ENCODE measurements around the gene UBE3D. TPM values are rescaled to one million over a fixed set of nuclear protein-coding genes. Genes with fewer than 3 reads are reported as not detected.

Gene UBE3D
- total and polyA plus RNA-seq, 2 of the 8 experiments (the other 6 are each of a cell fraction or from before 2014, with no cell fraction given) = 5.7 to 16.3 TPM

GRCh38 chr6:83047065-83047754 lies 18.4 kb downstream of the UBE3D start:
- ChIA-PET POLR2A (ENCODE audit: partially characterized antibody) (interaction anchor here (1.2 kb wide), 1 partner anchor 8 kb away, joined by 4 read pairs; no protein-coding TSS in a partner anchor), CTCF (ENCODE audit: partially characterized antibody) (interaction anchor here (1.2 to 1.9 kb wide), 4 partner anchors 10 to 778 kb away, joined by 3 to 6 read pairs (median 4); partner anchors contain the start of gene UBE3D)
- H3K9ac ChIP-seq (replicated peaks in 1 of 4; ENCODE audit: extremely low read depth in 1 of 4, low read depth in 3 of 4, low read length in 3 of 4) = no peak overlapping the region
- peaks cover 0 to 10% of the 10 kb centered on the region in 2 experiments; a peak in 2 of 4 replicates for H3K79me2 ChIP-seq (ENCODE audit: control insufficient read depth in 1 of 2, insufficient read depth in 2 of 2, low read length in 2 of 2)
- H3K23me2 ChIP-seq (ENCODE audit: low read depth, low read length) = no peaks in the 10 kb centered on the region
- H3K4me2 ChIP-seq (ENCODE audit: insufficient read depth in 1 of 2, low read depth in 2 of 2, low read length in 2 of 2) = no peak overlapping the region; a peak in 1 of 4 replicates
- H4K8ac ChIP-seq (ENCODE audit: extremely low read depth, insufficient read depth, low read length) = no peak overlapping the region
- peaks cover 0 to 3% of the 10 kb centered on the region in 2 experiments for H4K20me1 ChIP-seq (replicated peaks in 1 of 2; ENCODE audit: control insufficient read depth in 1 of 2, insufficient read depth in 2 of 2, low read length in 2 of 2)
- no peak overlapping the region for H4K5ac ChIP-seq (ENCODE audit: insufficient read length, low read depth, low read length)
- H3K4me1 ChIP-seq (replicated peaks in 1 of 4; ENCODE audit: control insufficient read depth in 3 of 4, insufficient read depth in 4 of 4, low read length in 3 of 4) = peaks cover 0 to 6% (median 1%) of the 10 kb centered on the region in 4 experiments; a peak in 3 of 7 replicates
- no peak overlapping the region for H2AK5ac ChIP-seq (ENCODE audit: low read depth, low read length)
- no peak overlapping the region for H3K18ac ChIP-seq (ENCODE audit: extremely low read depth, low read length)
- FAIRE-seq (peak; percentile 57), DNase-seq (ENCODE audit: low read depth in 1 of 2, low spot score in 2 of 2) (peak in 1 of 2 experiments; percentile 50)
- no peak overlapping the region for H2BK12ac ChIP-seq (ENCODE audit: low read depth, low read length)
- peaks cover 0 to 2% (median 1%) of the 10 kb centered on the region in 4 experiments; a peak in 2 of 8 replicates for H3K36me3 ChIP-seq (ENCODE audit: control insufficient read depth in 2 of 4, insufficient read depth in 4 of 4, low read length in 3 of 4)
- no peak overlapping the region for H2AFZ ChIP-seq (ENCODE audit: low read length)
- no peaks in the 10 kb centered on the region for H3K27me3 ChIP-seq (replicated peaks in 1 of 4; ENCODE audit: control insufficient read depth in 3 of 4, extremely low read depth in 1 of 4, insufficient read depth in 3 of 4, low read length in 3 of 4)
- H3K4ac ChIP-seq (replicated peaks; ENCODE audit: insufficient read length, low read depth, low read length) = no peak overlapping the region
- H2BK5ac ChIP-seq (ENCODE audit: low read depth, low read length) = no peak overlapping the region
- peaks cover 3% of the 10 kb centered on the region for H3K79me1 ChIP-seq (ENCODE audit: low read depth, low read length)
- H3K4me3 ChIP-seq (ENCODE audit: extremely low read depth in 1 of 4, insufficient read depth in 2 of 4, low read depth in 3 of 4, low read length in 4 of 4) = no peak overlapping the region
- H4K91ac ChIP-seq (replicated peaks; ENCODE audit: insufficient read length, low read length) = no peak overlapping the region
- no peak overlapping the region; the same call in 1 of the 2 replicates for H3K27ac ChIP-seq (ENCODE audit: low read depth, low read length)
- no peak overlapping the region for H2BK20ac ChIP-seq (ENCODE audit: low read length)
- H2BK120ac ChIP-seq (replicated peaks; ENCODE audit: low read depth, low read length) = no peak overlapping the region
- no peak overlapping the region for H2BK15ac ChIP-seq (ENCODE audit: low read length)
- no peak overlapping the region for H3K23ac ChIP-seq (ENCODE audit: insufficient read length)
- WGBS, 2 experiments (ENCODE audit: extremely low coverage in 1 of 2, insufficient coverage in 1 of 2, insufficient read length in 1 of 2, insufficient replicate concordance in 2 of 2, low coverage in 1 of 2, low lambda C conversion rate in 2 of 2, missing lambda C conversion rate in 1 of 2) = 77% methylated on average over 7 of the region's 7 CpGs; no CpG with 5 or more reads in 1 of the 2 experiments
- H3K14ac ChIP-seq (ENCODE audit: insufficient read length) = no peak overlapping the region
- H3K56ac ChIP-seq (replicated peaks; ENCODE audit: insufficient read length, low read depth, low read length) = no peak overlapping the region
- no peaks in the 10 kb centered on the region for H3K9me3 ChIP-seq (ENCODE audit: insufficient read depth in 2 of 2, low read depth in 1 of 2, low read length in 1 of 2)
- TF ChIP-seq TAF1 (IDR thresholded peaks at IDR 0.05; ENCODE audit: low read depth, low read length) (no peak), SP2 (IDR thresholded peaks at IDR 0.05; ENCODE audit: low read length) (no peak), CHD2 (IDR thresholded peaks at IDR 0.05; ENCODE audit: low read length) (no peak), EZH2 (IDR thresholded peaks at IDR 0.05; ENCODE audit: low read depth, low read length, severe bottlenecking) (no peak), RNF2 (IDR thresholded peaks at IDR 0.05; ENCODE audit: borderline replicate concordance, low read depth, low read length, missing control alignments, poor library complexity, severe bottlenecking) (no peak), EP300 (IDR thresholded peaks at IDR 0.05; ENCODE audit: borderline replicate concordance in 1 of 2, low read depth in 2 of 2, low read length in 2 of 2) (0 out of 3 replicates have a peak, but pooled peaks of 1 of the 2 experiments have one; percentile 26), BRCA1 (IDR thresholded peaks at IDR 0.05; ENCODE audit: low read depth, low read length) (no peak), POLR2AphosphoS5 (IDR thresholded peaks at IDR 0.05; ENCODE audit: low read depth, low read length) (no peak), SP1 (IDR thresholded peaks at IDR 0.05; ENCODE audit: low read depth, low read length) (0 out of 2 replicates have a peak, but pooled peaks have one; percentile 8), E2F6 (IDR thresholded peaks at IDR 0.05) (no peak), CTBP2 (IDR thresholded peaks at IDR 0.05; ENCODE audit: borderline replicate concordance, insufficient read depth, insufficient read length, low read length) (no peak)

All from H1 (cell line).